Cerebellar cortex (tissue), 1 donor: Measurements from ENCODE around the gene SLC16A6.
"Not testable (repeated sequence)": the region's sequence is repeated elsewhere in the genome, so short reads cannot be mapped to it uniquely, and the experiment has no call there.

Source experiments
- DNase-seq: peaks from one replicate; pipeline ENCODE4 v3.0.0-alpha.2; 2015; ENCODE audit warnings: low spot score

The SLC16A6 gene

DNA sequence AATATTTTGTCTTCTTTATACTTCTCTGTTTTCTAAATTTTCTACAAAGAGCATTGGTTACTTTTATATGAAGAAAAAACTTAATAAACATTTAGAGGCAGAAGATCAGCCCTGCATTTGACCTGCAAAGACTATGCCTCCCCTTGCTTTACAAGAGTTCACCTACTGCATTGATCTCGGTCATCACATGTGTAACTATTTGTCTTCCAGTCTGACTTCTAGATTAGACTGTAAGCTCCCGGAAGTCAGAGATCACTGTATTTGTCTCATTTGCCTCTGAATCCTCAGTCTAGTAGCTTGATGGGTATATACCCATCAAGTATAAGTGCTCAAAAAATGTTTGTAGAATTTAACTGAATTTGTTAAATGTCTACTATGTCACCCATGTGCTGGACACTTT is 70.7 kb downstream of the SLC16A6 start:
- not testable (repeated sequence) for DNase-seq

DNA sequence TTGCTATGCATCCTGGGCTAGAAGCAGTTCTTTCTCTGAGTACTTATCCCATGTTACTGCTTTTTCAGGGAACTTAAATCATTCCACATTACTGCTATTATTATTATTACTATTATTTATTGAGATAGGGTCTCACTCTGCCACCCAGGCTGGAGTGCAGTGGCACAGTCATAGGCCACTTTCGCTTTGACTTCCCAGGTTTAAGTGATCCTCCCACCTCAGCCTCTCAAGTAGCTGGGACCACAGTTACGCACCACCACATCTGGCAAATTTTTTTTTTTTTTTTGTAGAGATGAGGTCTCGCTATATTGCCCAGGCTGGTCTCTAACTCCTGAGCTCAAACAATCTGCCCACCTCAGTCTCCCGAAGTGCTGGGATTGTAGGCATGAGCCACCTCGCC is 71.5 kb downstream of the SLC16A6 start:
- not testable (repeated sequence) for DNase-seq
